Measurements from ENCODE around the gene DHX38.

DHX38 gene

GRCh38 chr16:72113616-72113945, 19.9 kb downstream of the DHX38 start:
- TF ChIP-seq CREB1 (IDR thresholded peaks at IDR 0.05; ENCODE audit: low read depth), result no peak
- no peak for TF ChIP-seq RAD21 (IDR thresholded peaks at IDR 0.05; ENCODE audit: low read depth)
- no peak for TF ChIP-seq USF1 (IDR thresholded peaks at IDR 0.05)
- no peak for TF ChIP-seq REST (IDR thresholded peaks at IDR 0.05; ENCODE audit: low read depth)
- no peak for TF ChIP-seq TCF12 (IDR thresholded peaks at IDR 0.05; ENCODE audit: low read depth)
- no peak for TF ChIP-seq TEAD4 (IDR thresholded peaks at IDR 0.05)
- no peak for TF ChIP-seq NFIC (IDR thresholded peaks at IDR 0.05)
- no peak for TF ChIP-seq FOXM1 (IDR thresholded peaks at IDR 0.05; ENCODE audit: borderline replicate concordance, low read depth)
- TF ChIP-seq YY1 (IDR thresholded peaks at IDR 0.05; ENCODE audit: low read depth), result no peak
- TF ChIP-seq ZBTB7A (IDR thresholded peaks at IDR 0.05; ENCODE audit: low read depth), result no peak
- no peak for TF ChIP-seq TAF1 (IDR thresholded peaks at IDR 0.05; ENCODE audit: low read depth)
- no peak for TF ChIP-seq CEBPB (IDR thresholded peaks at IDR 0.05)
- TF ChIP-seq EP300 (IDR thresholded peaks at IDR 0.05; ENCODE audit: borderline replicate concordance), result no peak

GRCh38 chr16:72120026-72120425, 26.4 kb downstream of the DHX38 start:
- TF ChIP-seq USF1 (IDR thresholded peaks at IDR 0.05) (no peak), CEBPB (IDR thresholded peaks at IDR 0.05) (no peak), ZBTB7A (IDR thresholded peaks at IDR 0.05; ENCODE audit: low read depth) (no peak), CREB1 (IDR thresholded peaks at IDR 0.05; ENCODE audit: low read depth) (no peak), NFIC (IDR thresholded peaks at IDR 0.05) (no peak), MAX (IDR thresholded peaks at IDR 0.05) (no peak), FOXM1 (IDR thresholded peaks at IDR 0.05; ENCODE audit: borderline replicate concordance, low read depth) (no peak), RAD21 (IDR thresholded peaks at IDR 0.05; ENCODE audit: low read depth) (no peak), TEAD4 (IDR thresholded peaks at IDR 0.05) (no peak), YY1 (IDR thresholded peaks at IDR 0.05; ENCODE audit: low read depth) (no peak), TCF12 (IDR thresholded peaks at IDR 0.05; ENCODE audit: low read depth) (no peak), EP300 (IDR thresholded peaks at IDR 0.05; ENCODE audit: borderline replicate concordance) (no peak), TAF1 (IDR thresholded peaks at IDR 0.05; ENCODE audit: low read depth) (no peak), REST (IDR thresholded peaks at IDR 0.05; ENCODE audit: low read depth) (no peak), EGR1 (IDR thresholded peaks at IDR 0.05) (no peak)

GRCh38 chr16:72122308-72122707, 28.7 kb downstream of the DHX38 start:
- TF ChIP-seq CREB1 (IDR thresholded peaks at IDR 0.05; ENCODE audit: low read depth), result no peak
- TF ChIP-seq MAX (IDR thresholded peaks at IDR 0.05), result no peak
- no peak for TF ChIP-seq TEAD4 (IDR thresholded peaks at IDR 0.05)
- TF ChIP-seq EP300 (IDR thresholded peaks at IDR 0.05; ENCODE audit: borderline replicate concordance), result no peak
- no peak for TF ChIP-seq EGR1 (IDR thresholded peaks at IDR 0.05)
- TF ChIP-seq USF1 (IDR thresholded peaks at IDR 0.05), result no peak
- TF ChIP-seq FOXM1 (IDR thresholded peaks at IDR 0.05; ENCODE audit: borderline replicate concordance, low read depth), result no peak
- TF ChIP-seq YY1 (IDR thresholded peaks at IDR 0.05; ENCODE audit: low read depth), result no peak
- TF ChIP-seq RAD21 (IDR thresholded peaks at IDR 0.05; ENCODE audit: low read depth), result no peak
- TF ChIP-seq NFIC (IDR thresholded peaks at IDR 0.05), result no peak
- no peak for TF ChIP-seq REST (IDR thresholded peaks at IDR 0.05; ENCODE audit: low read depth)
- no peak for TF ChIP-seq CEBPB (IDR thresholded peaks at IDR 0.05)
- TF ChIP-seq TAF1 (IDR thresholded peaks at IDR 0.05; ENCODE audit: low read depth), result no peak
- no peak for TF ChIP-seq ZBTB7A (IDR thresholded peaks at IDR 0.05; ENCODE audit: low read depth)
- TF ChIP-seq TCF12 (IDR thresholded peaks at IDR 0.05; ENCODE audit: low read depth), result no peak

- TF ChIP-seq YY1 (IDR thresholded peaks at IDR 0.05; ENCODE audit: low read depth), result no peak
These were observed 29.3 kb downstream of the DHX38 start for GRCh38 chr16:72122916-72123315.

Measured in Ishikawa (cell line).